ENCODE data around the gene SOX12.
"Not testable (repeated sequence)": the region's sequence is repeated elsewhere in the genome, so short reads cannot be mapped to it uniquely, and the experiment has no call there.

SOX12 gene

DNA sequence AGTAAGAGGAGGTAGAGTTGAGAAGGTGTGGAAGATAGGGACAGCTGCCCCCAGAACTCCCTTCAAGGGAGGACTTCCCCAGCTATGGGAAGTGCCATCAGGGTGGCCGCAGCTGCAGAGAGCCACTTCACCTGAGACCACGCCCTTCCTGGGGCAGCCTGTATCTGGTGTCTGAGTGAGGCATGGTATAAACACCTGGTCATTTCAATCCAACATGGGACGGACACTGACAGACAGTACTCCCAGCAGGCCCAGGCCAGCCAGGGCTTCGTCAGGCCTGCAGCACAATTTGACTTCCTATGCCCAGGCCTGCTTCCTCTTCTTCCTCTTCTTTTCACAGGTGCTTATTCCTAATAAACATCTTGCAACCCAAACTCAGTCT lies 4.5 kb downstream of the SOX12 start:
- DNase-seq, result no peak

DNA sequence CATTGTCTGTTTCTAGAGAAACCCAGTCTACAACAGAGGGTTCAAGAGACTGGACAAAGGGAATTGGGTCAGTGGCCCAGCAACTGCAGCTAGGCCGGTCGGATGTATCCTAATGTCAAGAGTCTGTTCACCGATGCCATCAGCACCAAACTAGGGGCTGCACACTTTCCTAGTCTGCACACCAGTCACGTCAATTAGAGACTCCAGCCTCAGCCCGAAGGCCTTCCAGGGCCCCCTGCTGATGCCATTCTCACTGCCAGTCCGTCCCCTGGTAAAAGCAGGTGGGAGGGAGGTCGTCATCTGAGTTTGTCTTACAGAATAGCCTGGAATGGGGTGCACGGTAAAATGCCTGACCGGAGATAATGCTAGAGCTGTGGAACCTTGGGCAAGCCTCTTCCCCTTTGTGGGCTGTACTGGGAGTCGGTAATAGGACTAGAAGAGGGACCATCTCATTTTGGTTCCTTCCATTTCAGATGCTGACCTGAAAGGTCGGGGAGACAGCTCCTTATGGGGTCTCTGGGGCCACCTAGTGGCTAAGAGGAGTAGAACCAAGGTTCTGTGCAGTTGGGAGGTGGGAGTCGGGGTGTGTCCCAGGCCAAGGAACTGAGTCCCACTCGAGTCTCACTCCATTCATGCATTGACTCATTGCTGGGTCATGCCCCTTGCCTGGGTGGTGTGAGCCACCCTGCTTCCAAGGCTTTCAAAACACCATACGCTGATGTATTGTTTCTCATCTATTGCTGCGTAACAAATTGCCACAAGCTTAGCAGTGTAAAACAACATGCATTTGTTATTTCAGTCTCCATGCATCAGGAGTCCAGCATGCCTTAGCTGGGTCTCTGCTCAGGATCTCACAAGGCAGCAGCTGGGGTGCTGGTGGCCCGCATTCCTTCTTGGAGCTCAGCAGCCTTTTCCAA lies 5.1 kb downstream of the SOX12 start:
- DNase-seq, result peak; percentile 32

DNA sequence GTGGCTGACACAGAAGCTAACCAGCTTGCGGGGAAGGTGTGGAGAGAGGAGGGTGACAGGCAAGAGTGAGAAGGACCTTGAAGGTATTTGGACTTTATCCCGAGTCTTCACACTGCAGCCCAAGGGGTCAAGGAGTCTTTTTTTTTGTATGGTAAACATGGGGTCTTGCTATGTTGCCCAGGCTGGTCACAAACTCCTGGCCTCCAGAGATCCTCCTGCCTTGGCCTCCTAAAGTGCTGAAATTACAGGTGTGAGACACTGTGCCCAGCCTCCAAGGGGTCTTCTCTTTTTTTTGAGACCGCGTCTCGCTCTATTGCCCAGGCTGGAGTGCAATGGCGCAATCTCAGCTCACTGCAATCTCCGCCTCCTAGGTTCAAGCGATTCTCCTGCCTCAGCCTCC lies 9.2 kb downstream of the SOX12 start:
- DNase-seq, result no peak

DNA sequence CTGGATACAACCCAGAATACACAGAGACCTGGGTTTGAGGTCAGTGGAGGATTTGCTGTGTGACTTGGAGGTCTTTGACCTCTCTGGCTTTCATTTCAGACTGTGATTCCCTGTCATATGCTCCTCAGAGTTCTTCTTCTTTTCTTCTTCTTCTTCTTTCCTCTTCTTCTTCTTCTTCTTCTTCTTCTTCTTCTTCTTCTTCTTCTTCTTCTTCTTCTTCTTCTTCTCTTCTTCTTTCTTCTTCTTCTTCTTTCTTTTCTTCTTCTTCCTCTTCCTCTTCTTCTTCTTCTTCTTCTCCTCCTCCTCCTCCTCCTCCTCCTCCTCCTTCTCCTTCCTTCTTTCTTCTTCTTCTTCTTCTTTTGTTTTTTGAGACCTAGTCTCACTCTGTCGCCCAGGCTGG lies 10.7 kb downstream of the SOX12 start:
- not testable (repeated sequence) for DNase-seq

DNA sequence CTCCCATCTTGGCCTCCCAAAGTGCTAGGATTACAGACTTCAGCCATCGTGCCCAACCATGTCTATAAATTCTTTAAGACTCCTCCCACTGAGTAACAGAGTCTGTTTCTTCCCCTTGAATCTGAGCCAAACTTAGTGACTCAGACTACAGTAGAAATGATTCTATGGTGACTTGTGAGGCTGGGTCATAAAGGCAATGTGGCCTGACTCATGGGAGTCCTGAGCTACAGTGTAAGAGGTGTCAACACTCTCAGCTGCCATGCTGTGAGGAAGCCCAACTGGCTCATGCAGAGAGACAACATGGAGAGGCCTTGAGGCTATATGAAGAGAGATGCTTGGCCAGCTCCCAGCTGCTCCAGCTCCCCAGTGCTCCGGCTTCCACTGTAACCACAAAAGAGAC lies 16.3 kb downstream of the SOX12 start:
- DNase-seq, result no peak

DNA sequence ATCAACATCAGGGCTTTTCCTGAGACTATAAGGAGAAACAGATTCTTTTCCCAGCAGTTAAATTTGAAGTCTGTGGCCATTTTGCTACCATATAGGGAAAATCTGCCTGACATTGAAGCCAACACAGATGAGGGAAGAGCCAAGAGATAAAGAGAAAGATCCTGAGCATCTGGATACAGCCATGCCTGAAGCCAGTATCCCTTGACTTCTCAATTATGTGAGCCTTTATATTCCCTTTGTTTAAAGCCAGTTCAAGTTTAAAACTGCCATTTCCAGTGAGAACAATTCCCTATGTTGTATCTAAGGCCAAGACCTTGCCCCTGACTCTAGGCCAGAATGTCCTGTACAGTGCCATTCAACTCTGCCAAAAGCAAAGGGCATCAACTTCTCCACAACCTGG lies 17.8 kb downstream of the SOX12 start:
- DNase-seq, result no peak

DNA sequence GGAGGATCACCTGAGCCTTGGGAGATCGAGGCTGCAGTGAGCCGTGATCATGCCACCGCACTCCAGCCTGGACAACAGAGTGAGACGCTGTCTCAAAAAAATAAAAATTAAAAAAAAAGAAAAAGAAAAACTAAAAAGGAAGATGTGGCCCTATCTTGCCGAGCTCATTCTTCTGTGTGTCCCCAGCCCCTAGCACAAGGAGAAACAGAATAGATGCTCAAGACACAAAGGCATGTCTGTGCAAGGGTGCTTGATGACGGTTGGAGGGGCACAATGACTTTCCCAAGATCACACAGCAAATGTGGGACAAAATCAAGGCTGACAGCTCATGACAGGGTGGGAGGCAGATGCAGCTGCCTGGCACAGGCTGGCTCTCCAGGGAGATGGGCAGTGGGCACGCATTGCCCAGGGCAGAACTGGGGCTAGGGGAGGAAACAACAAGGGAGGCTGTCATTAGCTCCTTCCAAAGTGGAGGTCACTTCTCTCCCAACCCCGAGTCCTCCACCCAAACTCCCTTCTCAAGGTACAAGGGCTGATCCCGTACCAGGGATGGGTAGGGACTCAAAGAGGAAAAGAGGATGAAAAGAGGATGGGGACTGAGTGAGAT lies 20.8 kb downstream of the SOX12 start:
- no peak for DNase-seq

DNA sequence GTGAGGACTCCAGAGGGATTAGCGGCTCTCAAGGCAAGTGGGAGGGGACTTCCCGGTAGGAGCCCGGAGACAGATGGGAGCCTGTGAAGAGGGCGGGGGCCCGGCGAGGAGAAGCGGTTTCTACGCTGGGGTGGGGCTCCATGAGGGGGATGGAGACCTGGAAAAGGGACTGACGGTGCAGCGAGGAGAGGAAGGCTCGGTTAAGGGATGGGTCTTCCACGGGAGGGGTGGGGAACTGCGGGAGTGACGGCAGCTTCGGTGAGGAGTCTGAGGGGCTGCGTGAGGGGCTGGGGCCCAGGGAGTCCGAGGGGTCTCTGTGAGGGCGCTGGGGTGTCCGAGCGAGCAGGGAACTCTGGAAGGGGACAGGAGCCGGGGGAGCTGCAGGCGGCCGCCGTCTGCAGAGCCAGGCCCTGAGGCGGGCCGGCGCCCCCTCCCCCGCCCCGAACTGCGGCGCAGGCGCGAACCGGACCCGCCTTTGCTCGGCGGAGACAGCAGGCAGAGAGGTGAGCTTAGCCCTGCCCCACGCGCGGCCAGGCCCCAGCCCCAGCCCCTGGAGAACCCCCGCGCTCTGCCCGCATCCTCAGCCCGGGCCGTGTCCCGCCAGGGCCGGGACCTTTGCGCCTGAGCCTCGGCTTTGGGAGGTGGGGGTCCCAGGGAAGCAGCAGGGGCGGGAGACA lies 21.4 kb downstream of the SOX12 start, which contains the start of gene NRSN2:
Gene NRSN2, plus strand, starts transcription at position 472 of the 677 bp plus-strand sequence. CDS start 2,533 bp downstream, outside the sequence.
- DNase-seq, result no peak

DNA sequence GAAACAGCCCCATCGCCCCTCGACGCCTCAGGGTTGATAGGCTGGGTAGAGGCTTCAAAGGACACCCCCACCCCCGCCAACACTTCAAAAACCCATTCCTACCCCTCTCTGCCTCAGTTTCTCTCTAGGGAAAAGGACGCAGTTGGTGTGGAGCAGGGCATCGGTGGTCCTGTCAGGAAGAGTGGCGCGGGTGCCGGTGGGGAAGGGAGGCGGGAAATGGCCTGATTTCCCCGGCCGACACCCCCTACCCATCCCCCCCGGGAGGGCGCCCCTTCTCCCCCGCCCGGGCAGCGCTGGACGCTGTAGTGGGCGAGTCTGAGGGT lies 21.9 kb downstream of the SOX12 start:
- no peak for DNase-seq

DNA sequence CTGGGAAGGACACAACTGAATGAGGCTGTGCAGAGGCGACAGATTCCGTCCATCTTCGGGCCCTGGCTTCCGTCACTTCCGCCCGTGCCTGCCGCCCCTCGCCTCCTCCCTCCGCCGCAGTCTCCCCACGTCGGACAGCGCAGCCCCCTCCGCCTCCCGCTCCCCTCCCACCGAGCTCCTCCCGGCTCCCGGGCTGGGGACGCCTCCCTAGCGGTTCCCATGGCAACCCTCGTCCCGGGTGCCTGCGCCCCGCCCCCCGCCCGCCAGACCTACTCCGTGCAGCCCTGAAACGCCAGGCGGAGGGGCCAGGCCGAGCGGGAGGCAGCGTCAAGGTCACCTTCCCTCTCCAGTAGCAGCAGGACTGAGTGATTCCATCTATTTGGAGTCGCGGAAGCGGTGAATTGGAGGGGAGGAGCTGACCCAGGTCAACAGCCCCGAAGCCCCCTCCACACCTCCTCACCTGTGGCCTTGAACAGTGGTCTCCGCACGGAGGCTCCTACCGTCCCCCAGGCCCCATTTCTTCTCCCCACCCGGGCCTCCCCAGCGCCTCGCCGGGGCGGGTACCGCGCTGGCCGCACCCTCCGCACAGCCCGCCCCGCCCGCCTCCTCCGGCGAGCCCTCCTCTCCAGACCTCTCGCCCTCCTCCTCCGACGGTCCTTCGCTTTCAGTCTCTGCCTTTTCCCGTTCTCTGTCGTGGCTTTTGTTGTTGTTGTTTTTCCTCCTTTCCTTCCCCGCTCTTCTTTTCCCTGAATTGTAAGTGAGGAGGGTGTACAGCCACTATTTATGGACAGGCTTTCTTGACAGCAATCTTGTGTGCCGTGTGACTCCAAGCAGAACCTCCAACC lies 22.5 kb downstream of the SOX12 start:
- DNase-seq, result peak; percentile 60

DNA sequence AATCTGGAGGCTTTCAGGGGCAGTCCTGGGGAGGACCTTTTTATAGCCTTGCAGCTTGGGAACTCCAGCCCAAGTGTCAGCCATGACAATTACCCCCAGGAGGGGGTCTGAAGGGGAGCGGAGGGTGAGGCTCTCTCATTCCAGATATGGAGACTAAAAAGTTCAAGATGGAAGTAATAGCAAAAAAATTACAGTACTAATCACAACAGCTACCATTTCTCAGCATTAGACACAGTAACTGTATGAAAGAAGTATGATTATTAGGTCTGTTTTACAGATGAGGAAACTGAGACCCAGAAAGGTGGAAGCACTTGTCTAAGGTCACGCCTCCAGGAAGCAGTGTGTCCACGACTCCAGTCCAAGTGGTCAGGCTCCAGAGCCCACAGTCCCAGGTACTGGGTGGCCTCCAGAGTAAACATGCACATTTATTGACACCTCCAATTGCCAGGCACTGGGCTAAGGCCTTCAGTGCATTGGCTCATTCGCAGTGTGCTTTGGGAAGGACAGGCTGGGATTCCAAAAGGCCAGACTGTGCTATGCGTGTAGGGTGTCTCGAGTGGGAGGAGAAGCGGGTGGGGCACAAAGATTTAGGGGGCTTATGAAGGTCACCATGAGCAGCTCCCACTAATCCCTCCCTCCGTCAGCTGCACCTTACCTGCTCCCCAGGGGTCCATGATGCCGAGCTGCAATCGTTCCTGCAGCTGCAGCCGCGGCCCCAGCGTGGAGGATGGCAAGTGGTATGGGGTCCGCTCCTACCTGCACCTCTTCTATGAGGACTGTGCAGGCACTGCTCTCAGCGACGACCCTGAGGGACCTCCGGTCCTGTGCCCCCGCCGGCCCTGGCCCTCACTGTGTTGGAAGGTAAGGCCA lies 23.9 kb downstream of the SOX12 start:
- no peak for DNase-seq

DNA sequence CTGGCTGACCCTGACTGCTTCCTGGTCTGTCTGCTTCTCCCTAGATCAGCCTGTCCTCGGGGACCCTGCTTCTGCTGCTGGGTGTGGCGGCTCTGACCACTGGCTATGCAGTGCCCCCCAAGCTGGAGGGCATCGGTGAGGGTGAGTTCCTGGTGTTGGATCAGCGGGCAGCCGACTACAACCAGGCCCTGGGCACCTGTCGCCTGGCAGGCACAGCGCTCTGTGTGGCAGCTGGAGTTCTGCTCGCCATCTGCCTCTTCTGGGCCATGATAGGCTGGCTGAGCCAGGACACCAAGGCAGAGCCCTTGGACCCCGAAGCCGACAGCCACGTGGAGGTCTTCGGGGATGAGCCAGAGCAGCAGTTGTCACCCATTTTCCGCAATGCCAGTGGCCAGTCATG lies 27.8 kb downstream of the SOX12 start:
- no peak for DNase-seq

DNA sequence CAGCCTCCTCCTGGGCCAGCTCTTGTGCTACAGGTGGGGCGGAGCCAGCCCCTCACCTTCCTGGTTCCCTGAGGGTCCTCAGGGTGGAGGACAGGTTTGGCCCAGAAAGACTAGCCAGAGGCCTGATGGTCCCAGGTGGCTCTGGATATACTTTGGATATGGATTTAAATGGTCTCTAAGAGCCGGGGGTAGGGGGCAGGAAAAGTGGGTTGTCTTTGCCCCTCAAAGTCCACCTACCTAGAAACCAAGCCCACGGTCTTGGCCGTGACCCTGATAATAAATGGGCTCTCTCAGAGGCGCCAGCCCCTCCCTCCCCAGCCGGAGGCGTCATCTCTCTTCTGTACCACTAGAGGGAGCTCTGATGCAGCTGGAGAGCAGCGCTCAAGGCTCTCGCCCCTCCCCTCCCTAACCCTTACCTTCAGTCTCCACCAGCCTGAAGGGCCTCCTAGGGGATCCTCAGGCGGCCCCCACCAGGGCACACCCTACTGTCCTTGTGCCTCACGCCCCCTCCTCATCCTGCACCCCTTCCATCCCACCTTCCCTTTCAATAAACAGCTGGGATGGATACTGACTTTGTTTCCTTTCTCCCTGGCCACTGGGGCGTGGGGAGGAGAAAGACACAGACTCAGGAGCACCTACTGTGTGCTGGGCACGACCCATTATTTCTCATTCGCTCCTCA lies 29.1 kb downstream of the SOX12 start:
- peak; percentile 64 for DNase-seq

DNA sequence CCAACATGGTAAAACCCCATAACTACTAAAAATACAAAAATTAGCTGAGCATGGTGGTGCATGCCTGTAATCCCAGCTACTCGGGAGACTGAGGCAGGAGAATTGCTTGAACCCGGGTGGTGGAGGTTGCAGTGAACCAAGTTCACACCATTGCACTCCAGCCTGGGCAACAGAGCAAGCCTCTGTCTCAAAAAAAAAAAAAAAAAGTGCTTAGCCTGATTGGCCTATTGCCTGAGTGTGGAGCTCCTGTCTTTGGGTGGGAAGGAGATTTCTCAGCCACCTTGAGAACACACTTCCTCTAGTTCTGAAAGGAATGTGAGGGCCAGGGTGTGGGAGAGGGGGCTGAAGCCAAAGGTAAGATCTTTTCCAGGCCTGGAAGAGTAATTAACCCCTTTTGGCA lies 30.8 kb downstream of the SOX12 start:
- DNase-seq, result not testable (repeated sequence)

DNA sequence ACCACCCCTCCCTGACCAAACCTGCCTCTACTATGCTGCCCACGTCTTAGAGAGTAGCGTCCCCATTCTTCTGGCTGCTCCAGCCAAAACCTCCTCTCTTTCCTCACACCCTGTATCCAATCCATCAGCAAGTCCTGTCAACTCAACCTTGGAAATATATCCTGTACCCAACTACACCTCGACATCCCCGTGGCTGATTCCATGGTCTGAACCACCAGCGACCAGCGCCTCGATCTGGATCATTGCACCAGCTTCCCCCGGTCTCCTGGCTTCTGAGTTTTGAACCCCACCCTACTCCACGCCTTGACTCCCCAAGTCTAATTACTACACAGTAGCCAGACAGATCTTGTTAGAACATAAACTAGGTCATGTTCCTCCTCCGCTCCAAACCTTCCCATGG lies 31.4 kb downstream of the SOX12 start:
- DNase-seq, result no peak

DNA sequence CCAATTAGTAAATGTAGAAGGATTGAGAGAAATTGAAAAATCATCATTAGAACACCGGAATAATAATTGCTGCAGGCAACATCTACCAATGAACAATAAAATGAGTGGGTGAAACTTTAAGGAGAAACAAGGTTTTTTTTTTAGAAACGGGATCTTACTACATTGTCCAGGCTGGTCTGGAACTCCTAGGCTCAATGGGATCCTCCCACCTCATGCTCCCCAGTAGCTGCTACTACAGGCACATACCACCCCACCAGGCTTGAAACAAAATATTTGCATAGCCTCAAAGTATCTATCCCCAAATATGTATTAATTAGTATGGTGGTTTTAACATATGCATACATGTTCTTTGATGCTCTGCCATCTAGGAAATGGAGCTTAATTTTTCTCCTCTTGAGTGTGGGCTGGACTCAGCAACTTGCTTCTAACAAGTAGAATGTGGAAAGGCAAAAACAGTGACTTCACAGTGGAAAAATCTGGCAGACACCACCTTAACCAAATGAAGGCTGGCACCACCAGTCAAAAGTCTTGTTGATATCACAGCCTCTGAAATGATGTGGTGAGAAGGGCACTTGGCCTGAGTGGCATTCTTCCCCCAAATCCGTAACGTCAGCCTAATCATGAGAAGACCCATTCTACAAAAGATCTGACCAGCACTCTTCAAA lies 33.7 kb downstream of the SOX12 start:
- DNase-seq, result no peak

DNA sequence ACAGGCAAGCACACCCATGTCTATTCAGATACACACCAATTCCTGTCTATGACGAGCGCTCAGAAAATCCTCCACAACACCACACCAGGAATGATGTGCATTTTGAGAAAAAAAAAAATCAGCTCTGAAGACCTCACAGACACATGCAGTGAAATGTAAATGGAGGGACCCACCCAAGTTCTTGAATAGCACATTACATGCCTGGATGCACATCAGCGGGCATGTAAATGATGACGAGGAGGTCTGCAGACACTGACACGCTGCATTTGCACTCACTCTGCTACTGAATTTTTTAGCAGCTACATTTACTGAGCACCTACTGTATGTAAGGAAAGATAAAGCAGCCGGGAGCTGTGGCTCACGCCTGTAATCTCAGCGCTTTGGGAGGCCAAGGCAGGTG lies 36.2 kb downstream of the SOX12 start:
- DNase-seq, result no peak

DNA sequence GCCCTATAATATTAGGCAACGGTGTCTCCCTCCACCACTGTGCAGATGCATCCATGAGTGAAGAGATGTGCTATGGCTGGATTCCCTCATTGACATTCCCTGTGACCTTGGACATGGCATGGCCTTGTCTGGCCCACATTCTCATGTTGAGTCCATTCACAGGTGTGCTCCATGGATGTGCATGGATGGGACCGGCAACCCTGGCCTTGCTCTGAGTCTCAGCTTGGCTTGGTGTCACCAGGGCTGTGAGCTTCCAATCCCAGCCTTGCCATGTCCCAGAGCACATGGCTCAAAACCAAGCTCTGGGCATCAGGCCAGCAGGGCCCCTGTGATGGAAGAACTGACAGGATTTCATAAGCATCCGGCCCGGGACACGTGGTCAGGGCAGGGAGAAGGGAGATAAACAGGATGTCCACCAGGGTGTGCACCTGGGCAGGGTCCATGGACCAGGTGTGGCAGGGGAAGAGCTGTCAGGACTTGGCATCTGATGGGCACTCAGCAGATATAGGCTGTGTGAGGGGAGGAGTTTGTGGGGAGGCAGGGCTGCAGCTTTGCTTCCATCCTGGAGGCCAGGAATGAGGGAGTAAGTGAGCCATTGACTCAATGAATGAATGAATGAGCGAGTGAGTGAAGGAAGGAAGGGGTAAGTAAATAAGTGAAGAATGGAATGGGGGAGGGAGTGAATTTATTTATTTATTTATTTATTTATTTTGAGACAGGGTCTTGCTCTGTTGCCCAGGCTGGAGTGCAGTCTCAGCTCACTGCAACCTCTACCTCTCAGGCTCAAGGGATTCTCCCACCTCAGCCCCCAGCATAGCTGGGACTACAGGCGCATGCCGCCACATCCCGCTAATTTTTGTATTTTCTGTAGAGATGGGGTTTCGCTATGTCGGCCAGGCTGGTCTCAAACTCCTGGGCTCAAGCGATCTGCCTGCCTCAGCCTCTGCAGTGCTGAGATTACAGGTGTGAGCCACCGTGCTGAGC lies 37.2 kb downstream of the SOX12 start:
- peak; percentile 90 for DNase-seq

DNA sequence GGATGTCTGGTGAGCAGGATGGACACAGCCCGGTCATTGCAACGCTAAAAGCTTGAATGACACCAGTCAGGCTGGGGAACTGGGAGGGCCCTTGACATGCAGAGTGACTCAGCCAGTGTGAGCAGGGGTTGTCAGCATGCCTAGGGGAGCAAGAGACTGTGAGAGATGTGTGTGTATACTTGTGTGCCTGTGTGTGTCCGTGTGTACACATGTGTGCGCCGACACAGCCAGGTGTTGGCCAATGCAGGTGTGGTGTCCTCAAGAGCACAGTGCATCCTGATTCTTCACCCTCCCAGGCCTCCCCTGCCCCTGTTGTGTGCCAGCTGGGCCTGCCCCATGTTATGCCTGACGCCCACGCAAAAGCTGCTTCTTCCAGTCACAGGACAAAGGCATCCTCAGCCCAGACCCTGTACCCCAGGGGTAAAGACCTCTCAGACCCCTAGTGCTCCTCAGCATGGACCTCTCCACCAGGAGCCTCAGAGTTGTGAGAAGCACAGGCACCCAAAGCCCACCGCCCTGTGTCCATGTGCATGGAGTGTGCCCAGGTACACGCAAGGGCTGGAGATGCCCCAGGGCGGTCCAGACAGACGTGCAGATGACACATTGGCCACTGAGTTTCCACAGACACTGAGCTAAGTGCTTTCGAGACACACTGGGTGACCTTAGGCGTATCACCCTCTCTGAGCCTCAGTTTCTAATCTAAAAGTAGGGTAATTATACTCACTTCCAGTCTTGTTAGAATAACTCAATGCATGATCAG lies 38.1 kb downstream of the SOX12 start:
- DNase-seq, result no peak

Measured in NCI-H2029 treated with DMSO at 0.1 percent for 48 hours (cell line).